ENCODE results near the gene BEND3. TPM values are rescaled to one million over a fixed set of nuclear protein-coding genes. Genes with fewer than 3 reads are reported as not detected.
"Not testable (repeated sequence)": the region's sequence is repeated elsewhere in the genome, so short reads cannot be mapped to it uniquely, and the experiment has no call there.

The BEND3 gene
- total RNA-seq (2021), result 70.2 and 72.1 TPM in 2 replicates
- long read RNA-seq, full-length matches to known transcripts, result 2 of 114 reads
- long read RNA-seq, partial matches to known transcripts, result 11 of 114 reads
- long read RNA-seq, other reads (novel, unspliced or antisense), result 101 of 114 reads

DNA sequence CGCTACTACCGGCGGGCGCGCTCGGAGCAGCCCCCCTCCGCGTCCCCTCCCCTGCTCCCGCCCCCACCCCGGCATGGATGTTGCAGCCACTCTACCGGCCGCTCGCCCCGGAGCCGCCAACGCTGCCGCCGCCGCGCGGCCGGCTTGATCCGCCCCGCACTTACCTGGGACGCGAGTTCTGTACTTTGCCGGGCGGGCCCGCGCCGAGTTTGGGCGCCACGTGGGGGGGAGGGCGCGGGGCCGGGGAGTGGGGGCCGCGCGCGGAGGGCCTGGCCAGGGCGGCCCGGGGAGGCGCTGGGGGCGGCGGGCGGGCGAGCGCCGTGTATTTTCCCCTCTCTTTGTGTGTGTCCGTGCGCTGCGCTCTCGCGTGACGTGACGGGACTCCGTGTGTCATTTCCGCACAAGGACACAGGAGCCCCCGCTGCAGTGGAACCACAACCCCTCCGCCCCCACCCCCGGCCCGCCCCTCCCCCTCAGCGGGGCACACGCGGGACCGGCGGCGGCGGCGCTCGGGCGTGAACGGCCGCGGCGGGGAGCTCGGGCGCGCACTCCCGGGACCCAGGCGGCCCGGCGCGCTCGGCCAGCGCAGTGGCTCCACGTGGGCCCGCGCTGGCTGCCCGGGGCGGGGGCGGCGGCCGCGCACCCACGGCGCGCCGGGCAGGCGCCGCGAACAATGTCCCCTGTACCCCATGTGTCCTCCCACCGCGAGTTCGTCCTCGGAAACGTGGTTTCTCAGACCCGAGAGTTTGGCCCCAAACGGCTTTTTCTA lies at the start of gene BEND3:
BEND3 (minus strand) TSS at position 590 of the 769 bp plus-strand sequence. CDS start 16,230 bp downstream, outside the sequence.
- Histone ChIP-seq H3K79me1 (ENCODE audit: insufficient read depth, low read depth, low read length, poor library complexity, severe bottlenecking) (peaks cover 2% of the 10 kb centered on the region), H3K4me1 (ENCODE audit: insufficient read depth, low read length) (peaks cover 3% of the 10 kb centered on the region; the same call in 1 of the 2 replicates), H3K23me2 (ENCODE audit: insufficient read length, low read depth, low read length, poor library complexity, severe bottlenecking) (peaks cover 7% of the 10 kb centered on the region), H2BK5ac (ENCODE audit: insufficient read length, low read length) (peak within 1 kb of the TSS; percentile 73), H2AK5ac (ENCODE audit: insufficient read length, low read length) (no peak within 1 kb of the TSS), H3K56ac (ENCODE audit: insufficient read length, low read depth, low read length) (no peak within 1 kb of the TSS), H3K4me2 (ENCODE audit: insufficient read depth, insufficient read length, low read length) (peak within 1 kb of the TSS; percentile 68), H2BK15ac (ENCODE audit: low read depth, low read length) (no peak within 1 kb of the TSS), H3K27me3 (ENCODE audit: insufficient read depth, low read length) (no peaks in the 10 kb centered on the region), H3K4ac (ENCODE audit: low read depth, low read length) (peak within 1 kb of the TSS; percentile 43; the same call in 1 of the 2 replicates), H2BK20ac (ENCODE audit: low read depth, low read length, poor library complexity, severe bottlenecking) (no peak within 1 kb of the TSS), H2AFZ (ENCODE audit: low read length) (no peak within 1 kb of the TSS), H3K9me3 (ENCODE audit: control insufficient read depth, low read depth, low read length) (no peaks in the 10 kb centered on the region), H4K8ac (replicated peaks; ENCODE audit: insufficient read length, low read depth, low read length) (no peak within 1 kb of the TSS), H3K79me2 (ENCODE audit: insufficient read depth, low read length) (peaks cover 6% of the 10 kb centered on the region; the same call in 1 of the 2 replicates), H4K20me1 (ENCODE audit: control insufficient read depth, insufficient read depth, insufficient read length) (no peaks in the 10 kb centered on the region), H3K18ac (ENCODE audit: insufficient read length, low read depth, low read length) (peak within 1 kb of the TSS; percentile 84), H2BK120ac (ENCODE audit: low read depth, low read length, poor library complexity, severe bottlenecking) (peak within 1 kb of the TSS; percentile 50), H3K9ac (ENCODE audit: extremely low read depth, insufficient read length, low read length) (peak within 1 kb of the TSS; percentile 89), H3T11ph (ENCODE audit: low read length) (peak within 1 kb of the TSS; percentile 24), H3K27ac (ENCODE audit: insufficient read length, low read depth, low read length) (peak within 1 kb of the TSS; percentile 95), H3K23ac (ENCODE audit: insufficient read length, low read depth, low read length) (no peak within 1 kb of the TSS), H4K91ac (ENCODE audit: insufficient read length, low read depth, low read length) (no peak within 1 kb of the TSS), H4K5ac (ENCODE audit: insufficient read length, low read depth, low read length) (peak within 1 kb of the TSS; percentile 19), H2BK12ac (ENCODE audit: insufficient read length, low read depth, low read length) (no peak within 1 kb of the TSS), H3K14ac (ENCODE audit: insufficient read depth, low read length) (peak within 1 kb of the TSS; percentile 91)
- Mint-ChIP-seq H3K27me3 (ENCODE audit: low read depth) (no peaks in the 10 kb centered on the region), H3K4me3 (peak within 1 kb of the TSS; percentile 71 to 87), H3K9me3 (no peaks in the 10 kb centered on the region), H3K36me3 (ENCODE audit: insufficient read depth in 1 of 3, low read depth in 3 of 3) (peaks cover 3 to 24% (median 22%) of the 10 kb centered on the region in 3 experiments; a peak in 6 of 7 replicates), H3K27ac (peak within 1 kb of the TSS; percentile 96 to 100 (median 99)), H3K4me1 (peaks cover 39 to 51% of the 10 kb centered on the region in 2 experiments)
- no peak for TF ChIP-seq CTCF (conservative IDR thresholded peaks at IDR 0.05)
- no peak for DNase-seq
- WGBS (ENCODE audit: extremely low coverage, insufficient read length, low lambda C conversion rate), result no CpG with 5 or more reads among the region's 109 CpGs

- not testable (repeated sequence) for H3K36me3 Mint-ChIP-seq (ENCODE audit: insufficient read depth in 1 of 3, low read depth in 3 of 3); H3K79me1 ChIP-seq (ENCODE audit: insufficient read depth, low read depth, low read length, poor library complexity, severe bottlenecking); H3K23ac ChIP-seq (ENCODE audit: insufficient read length, low read depth, low read length); H3T11ph ChIP-seq (ENCODE audit: low read length); H2BK5ac ChIP-seq (ENCODE audit: insufficient read length, low read length); H2AK5ac ChIP-seq (ENCODE audit: insufficient read length, low read length); H3K27me3 ChIP-seq (ENCODE audit: insufficient read depth, low read length); H3K4ac ChIP-seq (ENCODE audit: low read depth, low read length); H3K56ac ChIP-seq (ENCODE audit: insufficient read length, low read depth, low read length); H3K4me2 ChIP-seq (ENCODE audit: insufficient read depth, insufficient read length, low read length); H4K8ac ChIP-seq (replicated peaks; ENCODE audit: insufficient read length, low read depth, low read length); H4K20me1 ChIP-seq (ENCODE audit: control insufficient read depth, insufficient read depth, insufficient read length); H3K9me3 Mint-ChIP-seq; H3K79me2 ChIP-seq (ENCODE audit: insufficient read depth, low read length); H2BK15ac ChIP-seq (ENCODE audit: low read depth, low read length); H2BK12ac ChIP-seq (ENCODE audit: insufficient read length, low read depth, low read length); H2AFZ ChIP-seq (ENCODE audit: low read length); H3K14ac ChIP-seq (ENCODE audit: insufficient read depth, low read length); H3K27ac ChIP-seq (ENCODE audit: insufficient read length, low read depth, low read length); DNase-seq; H2BK120ac ChIP-seq (ENCODE audit: low read depth, low read length, poor library complexity, severe bottlenecking); H3K27ac Mint-ChIP-seq; H3K9ac ChIP-seq (ENCODE audit: extremely low read depth, insufficient read length, low read length); H3K4me1 ChIP-seq (ENCODE audit: insufficient read depth, low read length); H4K91ac ChIP-seq (ENCODE audit: insufficient read length, low read depth, low read length); H3K27me3 Mint-ChIP-seq (ENCODE audit: low read depth); H3K9me3 ChIP-seq (ENCODE audit: control insufficient read depth, low read depth, low read length); H2BK20ac ChIP-seq (ENCODE audit: low read depth, low read length, poor library complexity, severe bottlenecking); H3K18ac ChIP-seq (ENCODE audit: insufficient read length, low read depth, low read length); H3K4me3 Mint-ChIP-seq; H3K23me2 ChIP-seq (ENCODE audit: insufficient read length, low read depth, low read length, poor library complexity, severe bottlenecking); H4K5ac ChIP-seq (ENCODE audit: insufficient read length, low read depth, low read length)
- WGBS (ENCODE audit: extremely low coverage, insufficient read length, low lambda C conversion rate), result no CpG with 5 or more reads among the region's 5 CpGs
- peaks cover 12 to 13% of the 10 kb centered on the region in 2 experiments for H3K4me1 Mint-ChIP-seq
Observed at GRCh38 chr6:107164299-107164698, 49.0 kb upstream of the BEND3 start.

All from H9 (cell line).